KOPT-K1 (cell line): Measurements from ENCODE around the gene KRT80.

ENCODE experiments used
- H3K27ac ChIP-seq: fragments of 200-600 bp; sonication (generic); 2 replicates; pipeline ENCODE4 v1.5.1; 2016; ENCODE audit warnings: antibody characterized with exemption, mild to moderate bottlenecking, low read depth, low read length; ENCODE audit not compliant: poor library complexity, severe bottlenecking
- H3K36me3 ChIP-seq: fragments of 200-600 bp; sonication (generic); 2 replicates; pipeline ENCODE4 v1.5.1; 2017; ENCODE audit warnings: antibody characterized with exemption, mild to moderate bottlenecking, low read length, moderate library complexity; ENCODE audit not compliant: insufficient read depth
- H3K9me3 ChIP-seq: fragments of 200-600 bp; sonication (generic); 2 replicates; pipeline ENCODE4 v1.5.1; 2017; ENCODE audit warnings: antibody characterized with exemption, low read length, mild to moderate bottlenecking; ENCODE audit not compliant: insufficient read depth, poor library complexity, severe bottlenecking

The KRT80 gene

GRCh38 chr12:52220477-52220876 is 28.7 kb upstream of the KRT80 start:
- H3K36me3 ChIP-seq = no peaks in the 10 kb centered on the region
- H3K9me3 ChIP-seq = no peaks in the 10 kb centered on the region
- H3K27ac ChIP-seq = no peak overlapping the region

GRCh38 chr12:52218001-52218400 is 26.2 kb upstream of the KRT80 start:
- no peaks in the 10 kb centered on the region for H3K9me3 ChIP-seq
- no peak overlapping the region for H3K27ac ChIP-seq
- H3K36me3 ChIP-seq = no peaks in the 10 kb centered on the region

GRCh38 chr12:52217223-52217622 is 25.4 kb upstream of the KRT80 start:
- H3K36me3 ChIP-seq = no peaks in the 10 kb centered on the region
- no peak overlapping the region for H3K27ac ChIP-seq
- no peaks in the 10 kb centered on the region for H3K9me3 ChIP-seq

GRCh38 chr12:52216807-52217206 is 25.0 kb upstream of the KRT80 start:
- no peaks in the 10 kb centered on the region for H3K9me3 ChIP-seq
- H3K27ac ChIP-seq = no peak overlapping the region
- H3K36me3 ChIP-seq = no peaks in the 10 kb centered on the region

GRCh38 chr12:52216100-52216499 is 24.3 kb upstream of the KRT80 start:
- no peak overlapping the region for H3K27ac ChIP-seq
- no peaks in the 10 kb centered on the region for H3K36me3 ChIP-seq
- H3K9me3 ChIP-seq = no peaks in the 10 kb centered on the region

GRCh38 chr12:52215587-52216031 is 23.8 kb upstream of the KRT80 start:
- Histone ChIP-seq H3K27ac (no peak overlapping the region), H3K9me3 (no peaks in the 10 kb centered on the region), H3K36me3 (no peaks in the 10 kb centered on the region)

- no peak overlapping the region for H3K27ac ChIP-seq
Observed at GRCh38 chr12:52214421-52214802, 22.6 kb upstream of the KRT80 start.

GRCh38 chr12:52213564-52214420 is 22.0 kb upstream of the KRT80 start:
- Histone ChIP-seq H3K27ac (no peak overlapping the region), H3K36me3 (no peaks in the 10 kb centered on the region), H3K9me3 (no peaks in the 10 kb centered on the region)

More at GRCh38 chr12:52214421-52214802, 22.6 kb upstream of the KRT80 start:
- Histone ChIP-seq H3K9me3 (no peaks in the 10 kb centered on the region), H3K36me3 (no peaks in the 10 kb centered on the region)

GRCh38 chr12:52212701-52213563 is 21.1 kb upstream of the KRT80 start:
- no peaks in the 10 kb centered on the region for H3K9me3 ChIP-seq
- no peak overlapping the region for H3K27ac ChIP-seq
- H3K36me3 ChIP-seq = no peaks in the 10 kb centered on the region

GRCh38 chr12:52211716-52212585 is 20.1 kb upstream of the KRT80 start:
- no peaks in the 10 kb centered on the region for H3K36me3 ChIP-seq
- H3K9me3 ChIP-seq = no peaks in the 10 kb centered on the region
- H3K27ac ChIP-seq = no peak overlapping the region

- Histone ChIP-seq H3K27ac (no peak overlapping the region), H3K9me3 (no peaks in the 10 kb centered on the region), H3K36me3 (no peaks in the 10 kb centered on the region)
Observed at GRCh38 chr12:52210925-52211650, 19.3 kb upstream of the KRT80 start.

- H3K27ac ChIP-seq = no peak overlapping the region
- H3K9me3 ChIP-seq = no peaks in the 10 kb centered on the region
- no peaks in the 10 kb centered on the region for H3K36me3 ChIP-seq
Observed at GRCh38 chr12:52210186-52210924, 18.5 kb upstream of the KRT80 start.

- Histone ChIP-seq H3K36me3 (no peaks in the 10 kb centered on the region), H3K27ac (no peak overlapping the region), H3K9me3 (no peaks in the 10 kb centered on the region)
Observed at GRCh38 chr12:52209321-52209720, 17.5 kb upstream of the KRT80 start.
